ENCODE results near the gene PCBP3.

GRCh38 chr21:45887788-45888187 is 244.3 kb downstream of the PCBP3 start:
- TF ChIP-seq CTCF (IDR thresholded peaks at IDR 0.05) (no peak), POLR2AphosphoS5 (IDR thresholded peaks at IDR 0.05; ENCODE audit: low read depth, low read length) (no peak), SIN3A (IDR thresholded peaks at IDR 0.05; ENCODE audit: borderline replicate concordance, insufficient read depth, low read depth, low read length) (no peak)

Data from Panc1 (cell line).